GM12878 (cell line): ENCODE results near the gene CLMP. TPM values are rescaled to one million over a fixed set of nuclear protein-coding genes. Genes with fewer than 3 reads are reported as not detected.

ENCODE experiments used
- ATAC-seq: fragments of 200-7000 bp; cut with Tn5 transposase; 3 replicates; pipeline ENCODE4 v1.9.1; 2020; ENCODE audit warnings: mild to moderate bottlenecking, moderate library complexity
- BruUV-seq: library from RNA; stranded (reverse); fragments of 400-500 nt; replicated peaks from 2 replicates; lab custom pipeline; 2021; lab: Mats Ljungman, UMichigan
- CTCF ChIA-PET: fragments of 300-600 bp; sonication (Branson Sonifier 250); formaldehyde crosslinking; extraction: SDS; loops from one replicate; lab custom pipeline; 2021; ENCODE audit warnings: inconsistent platforms; lab: Yijun Ruan, JAX
- POLR2A ChIA-PET: fragments of 350-600 bp; formaldehyde crosslinking; extraction: SDS; loops from one replicate; lab custom pipeline; 2021; ENCODE audit warnings: inconsistent platforms; lab: Charles Lee
- RAD21 ChIA-PET: fragments of 300-600 bp; sonication (Branson Sonifier 250); formaldehyde crosslinking; loops from one replicate; lab custom pipeline; 2023; ENCODE audit warnings: antibody characterized with exemption; ENCODE audit not compliant: unreplicated experiment; lab: Charles Lee
- SMC1A ChIA-PET: fragments of 300-600 bp; sonication (Branson Sonifier 250); formaldehyde crosslinking; loops from one replicate; lab custom pipeline; 2023; ENCODE audit not compliant: unreplicated experiment, uncharacterized antibody; lab: Charles Lee
- DNase-seq: peaks from one replicate; pipeline ENCODE4 v3.0.0-alpha.2; 2011; ENCODE audit warnings: low read depth, low spot score
- FAIRE-seq: peaks from 3 replicates; lab custom pipeline; 2011; peaks lifted over from hg19 to GRCh38; lab: Jason Lieb, UNC
- H2AFZ ChIP-seq: 2 replicates; pipeline ENCODE4 v1.6.0; 2011; ENCODE audit warnings: low read depth, low read length, control low read depth; ENCODE audit not compliant: control insufficient read depth
- H3K27ac ChIP-seq: 2 replicates; pipeline ENCODE4 v1.5.1; 2011; ENCODE audit warnings: control low read depth; ENCODE audit not compliant: control insufficient read depth, insufficient read depth
- H3K27me3 ChIP-seq, 2 experiments: replicated peaks in 1 of 2; 2 replicates each; pipeline versions ENCODE4 v1.6.0 to v1.6.1; 2011; ENCODE audit warnings: low read length in 1 of 2; ENCODE audit not compliant: control insufficient read depth in 2 of 2, insufficient read depth in 2 of 2
- H3K36me3 ChIP-seq, 2 experiments: 2 replicates each; pipeline ENCODE4 v1.5.1; 2011; ENCODE audit warnings: low read length in 1 of 2; ENCODE audit not compliant: control insufficient read depth in 2 of 2, insufficient read depth in 2 of 2
- H3K4me1 ChIP-seq: 2 replicates; pipeline ENCODE4 v1.6.1; 2011; ENCODE audit warnings: mild to moderate bottlenecking, low read length, moderate library complexity, mixed read lengths; ENCODE audit not compliant: control insufficient read depth, insufficient read depth
- H3K4me2 ChIP-seq: 2 replicates; pipeline ENCODE4 v1.6.0; 2011; ENCODE audit warnings: control low read depth; ENCODE audit not compliant: control insufficient read depth, insufficient read depth
- H3K4me3 ChIP-seq: fragments of 200-600 bp; sonication (generic); 2 replicates; pipeline ENCODE4 v1.5.1; 2016
- H3K79me2 ChIP-seq: 2 replicates; pipeline ENCODE4 v1.6.0; 2011; ENCODE audit warnings: low read length; ENCODE audit not compliant: control insufficient read depth, insufficient read depth
- H3K9ac ChIP-seq: 2 replicates; pipeline ENCODE4 v1.8.0; 2011; ENCODE audit warnings: low read length, control low read depth, mixed read lengths; ENCODE audit not compliant: control insufficient read depth, insufficient read depth
- H3K9me3 ChIP-seq: replicated peaks from 3 replicates; pipeline ENCODE4 v1.5.1; 2011; ENCODE audit warnings: mild to moderate bottlenecking, low read length; ENCODE audit not compliant: control insufficient read depth, insufficient read depth
- H4K20me1 ChIP-seq: 2 replicates; pipeline ENCODE4 v1.6.0; 2011; ENCODE audit not compliant: control insufficient read depth, insufficient read depth
- ATF3 ChIP-seq: IDR thresholded peaks from 2 replicates; pipeline ENCODE4 v1.6.1; 2011; ENCODE audit warnings: low read depth, mild to moderate bottlenecking, low read length, moderate library complexity, borderline replicate concordance; ENCODE audit errors: extremely low read depth
- CBX3 ChIP-seq: fragments of 200-600 bp; sonication (generic); IDR thresholded peaks from 2 replicates; pipeline ENCODE4 v1.6.1; 2016; ENCODE audit warnings: low read depth, borderline replicate concordance
- E2F4 ChIP-seq: IDR thresholded peaks from 2 replicates; pipeline ENCODE4 v1.6.1; 2012; ENCODE audit warnings: low read depth, low read length, improper control_type of control experiment
- MEF2B ChIP-seq: fragments of 450-650 bp; IDR thresholded peaks from 2 replicates; pipeline ENCODE4 v1.6.1; 2018; ENCODE audit warnings: mild to moderate bottlenecking, moderate library complexity; ENCODE audit not compliant: partially characterized antibody, poor library complexity, severe bottlenecking
- NR2F1 ChIP-seq: fragments of 450-650 bp; conservative IDR thresholded peaks from 2 replicates; pipeline ENCODE4 v1.6.1; 2017; ENCODE audit warnings: mild to moderate bottlenecking
- PBX3 ChIP-seq: IDR thresholded peaks from 2 replicates; pipeline ENCODE4 v1.6.1; 2011; ENCODE audit warnings: mild to moderate bottlenecking, low read depth, low read length, moderate library complexity; ENCODE audit not compliant: insufficient replicate concordance
- PKNOX1 ChIP-seq: fragments of 450-650 bp; IDR thresholded peaks from 2 replicates; pipeline ENCODE4 v1.6.1; 2016; ENCODE audit warnings: mild to moderate bottlenecking
- POLR2AphosphoS2 ChIP-seq: IDR thresholded peaks from 2 replicates; pipeline ENCODE4 v1.6.1; 2011; ENCODE audit warnings: low read depth, mild to moderate bottlenecking, low read length, improper control_type of control experiment, moderate library complexity
- RAD21 ChIP-seq: IDR thresholded peaks from 2 replicates; pipeline ENCODE4 v1.6.1; 2011; ENCODE audit warnings: mild to moderate bottlenecking, low read depth, low read length, moderate library complexity; ENCODE audit not compliant: insufficient read depth
- SPI1 ChIP-seq: IDR thresholded peaks from 2 replicates; pipeline ENCODE4 v1.6.1; 2011; ENCODE audit warnings: low read depth, mild to moderate bottlenecking, low read length, moderate library complexity, borderline replicate concordance; ENCODE audit not compliant: insufficient read depth
- TCF3 ChIP-seq: IDR thresholded peaks from 2 replicates; pipeline ENCODE4 v1.6.1; 2012; ENCODE audit warnings: low read depth, mild to moderate bottlenecking, low read length, borderline replicate concordance; ENCODE audit not compliant: insufficient read depth
- WGBS: methylation state at CpG from one replicate; pipeline ENCODE4 v1.1.6; 2016; ENCODE audit warnings: low lambda C conversion rate; ENCODE audit not compliant: insufficient replicate concordance, insufficient coverage; ENCODE audit errors: missing lambda C conversion rate; 5-methylcytosine and 5-hydroxymethylcytosine counted together
- in situ Hi-C: fragments of 300-500 bp; cut with MboI; formaldehyde crosslinking; loops from 9 replicates; pipeline ENCODE4 v1.14.3; 2018; ENCODE audit warnings: mixed read lengths
- intact Hi-C: fragments of 100-400 bp; cut with micrococcal nuclease; formaldehyde crosslinking; loops from one replicate; pipeline ENCODE4 v1.14.2; 2022; ENCODE audit not compliant: unreplicated experiment
- polyA plus RNA-seq, 11 experiments: library from polyadenylated mRNA; depleted of rRNA in 4 of 11; unstranded in 6 of 11; stranded (reverse) in 5 of 11; fragments of >200 nt; fragmentation: Nextera tagmentation in 4 of 11; fragmentation: Illumina TruSeq in 1 of 11; extraction: Ambion mirVana in 4 of 11; extraction: Trizol in 1 of 11; gene quantifications; 1 replicate in 1 of 11; 2 replicates in 10 of 11; pipeline versions ENCODE4 v1.2.1 to v1.2.3, GENCODE V29; 2011 to 2016; ENCODE audit warnings: inconsistent platforms in 2 of 11, missing spikeins in 2 of 11, low read depth in 1 of 11
- total RNA-seq, 4 experiments: library from RNA; depleted of rRNA in 3 of 4; stranded (reverse); fragments of >200 nt in 3 of 4; fragmentation: Illumina TruSeq in 1 of 4; extraction: Trizol in 1 of 4; gene quantifications; 2 replicates each; pipeline versions ENCODE4 v1.2.1 to v1.2.3, GENCODE V29; 2013 to 2021

CLMP gene
- total and polyA plus RNA-seq, 10 of the 15 experiments (the other 5 are each of a cell fraction or from before 2014, with no cell fraction given), result 0.01 to 0.71 (median 0.20) TPM; not detected in 4

GRCh38 chr11:123041185-123041584 lies 153.9 kb downstream of the CLMP start (continued):
- TF ChIP-seq ATF3 (no peak), PKNOX1 (no peak), POLR2AphosphoS2 (no peak), TCF3 (no peak), NR2F1 (no peak)
- TF ChIP-seq, all 136 proteins: peak for 0

GRCh38 chr11:123040111-123040432 lies 155.0 kb downstream of the CLMP start:
- Histone ChIP-seq H3K27ac (no peak overlapping the region), H3K27me3 (no peaks in the 10 kb centered on the region), H3K4me3 (no peak overlapping the region), H3K4me1 (no peaks in the 10 kb centered on the region), H3K79me2 (no peaks in the 10 kb centered on the region), H3K36me3 (no peaks in the 10 kb centered on the region), H4K20me1 (no peaks in the 10 kb centered on the region), H3K4me2 (no peak overlapping the region), H2AFZ (no peak overlapping the region), H3K9ac (no peak overlapping the region), H3K9me3 (no peaks in the 10 kb centered on the region)
- RAD21 ChIA-PET, result no interaction called here
- TF ChIP-seq CBX3, result no peak
- TF ChIP-seq MEF2B, result no peak
- TF ChIP-seq RAD21, result no peak
- TF ChIP-seq PBX3, result no peak
- TF ChIP-seq E2F4, result no peak
- no peak for TF ChIP-seq SPI1
- FAIRE-seq, result no peak
- BruUV-seq, result no TSS peak
- CTCF ChIA-PET, result interaction anchor here (1.0 kb wide), 2 partner anchors 14 to 17 kb away, joined by 3 to 5 read pairs; no protein-coding TSS in a partner anchor
- 43% methylated on average over 11 of the region's 11 CpGs for WGBS
- POLR2A ChIA-PET, result no interaction called here
- DNase-seq, result no peak
- in situ Hi-C loops, result no loop called here
- intact Hi-C loops, result no loop called here
- no peak for ATAC-seq
- SMC1A ChIA-PET, result no interaction called here
